ENCODE data around the gene PPP3CA.
"Not testable (repeated sequence)": the region's sequence is repeated elsewhere in the genome, so short reads cannot be mapped to it uniquely, and the experiment has no call there.

PPP3CA gene

DNA sequence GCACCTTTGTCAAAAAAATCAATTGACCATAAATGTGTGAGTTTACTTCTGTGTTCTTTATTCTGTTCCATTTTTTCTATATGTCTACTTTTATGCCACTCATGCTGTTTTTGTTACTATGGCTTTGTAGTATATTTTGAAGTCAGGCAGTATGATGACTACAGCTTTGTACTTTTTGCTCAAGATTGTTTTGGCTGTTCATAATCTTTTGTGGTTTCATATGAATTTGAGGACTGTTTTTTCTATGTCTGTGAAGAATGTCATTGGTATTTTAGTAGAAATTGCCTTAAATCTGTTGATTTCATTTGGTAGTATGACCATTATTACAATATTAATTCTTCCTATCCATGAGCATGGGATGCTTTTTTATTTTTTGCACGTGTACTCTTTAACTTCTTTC, 346.8 kb downstream of the PPP3CA start:
- no peak overlapping the region for H3K4me3 ChIP-seq (ENCODE audit: low read depth, low read length)
- no peak for DNase-seq (ENCODE audit: low read depth)
- no peak for TF ChIP-seq MYC (IDR thresholded peaks at IDR 0.05; ENCODE audit: low read depth, low read length)
- TF ChIP-seq, protein P1, sequence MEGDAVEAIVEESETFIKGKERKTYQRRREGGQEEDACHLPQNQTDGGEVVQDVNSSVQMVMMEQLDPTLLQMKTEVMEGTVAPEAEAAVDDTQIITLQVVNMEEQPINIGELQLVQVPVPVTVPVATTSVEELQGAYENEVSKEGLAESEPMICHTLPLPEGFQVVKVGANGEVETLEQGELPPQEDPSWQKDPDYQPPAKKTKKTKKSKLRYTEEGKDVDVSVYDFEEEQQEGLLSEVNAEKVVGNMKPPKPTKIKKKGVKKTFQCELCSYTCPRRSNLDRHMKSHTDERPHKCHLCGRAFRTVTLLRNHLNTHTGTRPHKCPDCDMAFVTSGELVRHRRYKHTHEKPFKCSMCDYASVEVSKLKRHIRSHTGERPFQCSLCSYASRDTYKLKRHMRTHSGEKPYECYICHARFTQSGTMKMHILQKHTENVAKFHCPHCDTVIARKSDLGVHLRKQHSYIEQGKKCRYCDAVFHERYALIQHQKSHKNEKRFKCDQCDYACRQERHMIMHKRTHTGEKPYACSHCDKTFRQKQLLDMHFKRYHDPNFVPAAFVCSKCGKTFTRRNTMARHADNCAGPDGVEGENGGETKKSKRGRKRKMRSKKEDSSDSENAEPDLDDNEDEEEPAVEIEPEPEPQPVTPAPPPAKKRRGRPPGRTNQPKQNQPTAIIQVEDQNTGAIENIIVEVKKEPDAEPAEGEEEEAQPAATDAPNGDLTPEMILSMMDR (IDR thresholded peaks at IDR 0.05; ENCODE audit: low read depth, low read length): no peak
- no peak for TF ChIP-seq POLR2A (IDR thresholded peaks at IDR 0.05; ENCODE audit: extremely low read depth, insufficient read length)
- TF ChIP-seq, protein P2, sequence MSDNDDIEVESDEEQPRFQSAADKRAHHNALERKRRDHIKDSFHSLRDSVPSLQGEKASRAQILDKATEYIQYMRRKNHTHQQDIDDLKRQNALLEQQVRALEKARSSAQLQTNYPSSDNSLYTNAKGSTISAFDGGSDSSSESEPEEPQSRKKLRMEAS (IDR thresholded peaks at IDR 0.05; ENCODE audit: low read depth, low read length): no peak

DNA sequence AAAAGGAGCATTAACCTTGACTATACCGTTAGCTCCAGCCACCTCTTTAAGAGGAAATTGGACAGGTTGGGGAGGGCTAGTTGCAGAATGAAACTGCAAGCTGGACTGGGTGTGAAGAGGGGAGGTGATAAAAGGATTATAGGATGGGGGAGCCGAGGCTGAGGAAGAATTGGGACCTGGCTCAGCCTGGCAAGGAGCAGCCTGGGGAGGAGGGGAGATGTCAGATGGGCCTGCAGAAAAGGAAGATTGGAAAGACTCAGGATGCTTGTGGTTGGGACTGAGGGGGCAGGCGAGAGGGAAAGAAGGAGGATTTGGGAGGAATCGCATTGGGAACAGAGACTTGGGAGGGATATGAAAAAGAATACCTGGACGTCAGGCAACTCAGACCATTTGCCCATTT, 351.7 kb downstream of the PPP3CA start:
- no peak for DNase-seq (ENCODE audit: low read depth)

DNA sequence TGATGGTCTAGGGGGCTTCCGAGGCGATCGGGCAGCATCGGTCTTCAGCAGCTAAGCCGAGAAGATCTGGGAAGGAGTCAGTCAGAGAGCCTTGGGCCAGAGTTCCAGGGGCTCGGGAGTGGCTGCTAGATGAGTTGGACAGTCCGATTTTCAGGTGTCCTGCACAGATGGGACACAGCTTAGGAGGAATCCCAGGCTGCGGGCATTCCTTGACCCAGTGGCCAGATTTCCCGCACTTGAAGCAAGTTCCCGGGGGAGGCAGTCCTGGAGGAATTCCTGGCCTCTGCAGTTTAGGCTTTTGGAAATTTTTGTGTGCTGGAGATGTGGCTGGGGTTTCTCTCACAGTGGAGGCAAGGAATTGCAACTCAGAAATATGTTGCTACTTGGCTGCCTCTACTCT, 352.3 kb downstream of the PPP3CA start:
- H3K4me3 ChIP-seq (ENCODE audit: low read depth, low read length); DNase-seq (ENCODE audit: low read depth): not testable (repeated sequence)

More for the DNA sequence above, 351.7 kb downstream of the PPP3CA start:
- no peak overlapping the region for H3K4me3 ChIP-seq (ENCODE audit: low read depth, low read length)
- TF ChIP-seq POLR2A (IDR thresholded peaks at IDR 0.05; ENCODE audit: extremely low read depth, insufficient read length) (no peak), MYC (IDR thresholded peaks at IDR 0.05; ENCODE audit: low read depth, low read length) (no peak)
- TF ChIP-seq, protein P2 (IDR thresholded peaks at IDR 0.05; ENCODE audit: low read depth, low read length): no peak
- TF ChIP-seq, protein P1 (IDR thresholded peaks at IDR 0.05; ENCODE audit: low read depth, low read length): no peak

DNA sequence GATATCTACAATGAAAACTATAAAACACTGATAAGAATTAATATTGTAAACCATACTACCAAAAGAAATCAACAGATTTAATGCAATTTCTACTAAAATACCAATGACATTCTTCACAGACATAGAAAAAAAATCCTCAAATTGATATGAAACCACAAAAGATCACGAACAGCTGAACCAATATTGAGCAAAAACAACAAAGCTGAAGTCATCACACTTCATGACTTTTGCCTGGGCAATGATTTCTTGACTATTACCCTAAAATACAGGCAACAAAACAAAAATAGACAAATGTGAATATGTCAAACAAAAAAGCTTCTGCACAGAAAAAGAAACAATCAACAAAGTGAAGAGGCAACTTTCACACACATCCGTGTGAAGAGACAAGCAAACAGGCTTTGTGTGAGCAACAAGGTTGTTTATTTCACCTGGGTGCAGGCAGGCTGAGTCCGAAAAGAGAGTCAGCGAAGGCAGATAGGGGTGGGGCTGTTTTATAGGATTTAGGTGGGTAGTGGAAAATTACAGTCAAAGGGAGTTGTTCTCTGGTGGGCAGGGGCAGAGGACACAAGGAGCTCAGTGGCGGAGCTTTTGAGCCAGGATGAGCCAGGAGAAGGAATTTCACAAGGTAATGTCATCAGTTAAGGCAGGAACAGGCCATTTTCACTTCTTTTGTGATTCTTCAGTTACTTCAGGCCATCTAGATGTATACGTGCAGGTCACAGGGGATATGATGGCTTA, 355.8 kb downstream of the PPP3CA start:
- DNase-seq (ENCODE audit: low read depth); H3K4me3 ChIP-seq (ENCODE audit: low read depth, low read length): not testable (repeated sequence)

DNA sequence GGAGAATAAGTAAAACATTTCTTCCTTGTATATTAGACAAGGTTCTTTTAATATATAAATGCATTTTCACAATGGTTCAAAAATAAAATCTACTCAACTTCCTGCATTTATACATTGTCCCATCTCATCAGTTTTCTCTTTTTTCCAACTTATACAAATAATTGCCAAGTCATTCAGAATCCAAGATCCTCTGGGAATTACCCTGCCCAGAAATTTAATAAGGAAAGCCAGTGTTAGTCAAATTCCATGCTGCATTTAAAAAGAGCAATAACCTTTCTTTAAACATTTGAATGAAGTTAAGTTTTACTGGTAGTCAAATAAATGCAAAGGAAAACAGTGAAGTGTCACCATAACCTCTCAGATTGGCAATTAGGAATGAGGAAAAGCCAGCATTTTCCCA, 357.9 kb downstream of the PPP3CA start:
- H3K4me3 ChIP-seq (ENCODE audit: low read depth, low read length): no peak overlapping the region
- no peak for TF ChIP-seq MYC (IDR thresholded peaks at IDR 0.05; ENCODE audit: low read depth, low read length)
- no peak for TF ChIP-seq POLR2A (IDR thresholded peaks at IDR 0.05; ENCODE audit: extremely low read depth, insufficient read length)
- TF ChIP-seq, protein P2 (IDR thresholded peaks at IDR 0.05; ENCODE audit: low read depth, low read length): no peak
- TF ChIP-seq, protein P1 (IDR thresholded peaks at IDR 0.05; ENCODE audit: low read depth, low read length): no peak
- no peak for DNase-seq (ENCODE audit: low read depth)

DNA sequence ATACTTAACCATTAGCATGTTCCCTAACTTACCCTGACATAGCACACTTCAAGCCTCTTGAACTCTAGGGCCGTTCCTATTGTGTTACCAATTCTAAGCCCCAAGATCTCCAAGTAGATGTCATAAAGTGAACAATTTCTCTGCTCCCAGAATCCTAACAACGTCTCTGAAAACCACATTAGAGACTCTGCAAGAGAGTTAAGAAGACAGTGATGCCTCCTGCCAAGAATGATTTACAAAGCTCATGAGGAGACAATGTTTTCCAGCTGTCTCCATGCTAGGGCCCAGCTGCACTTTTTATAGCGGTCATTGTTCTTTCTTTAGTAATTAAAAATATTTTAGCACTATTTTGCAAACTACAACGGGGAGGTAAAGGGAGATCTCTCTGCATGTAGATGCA, 358.4 kb downstream of the PPP3CA start:
- TF ChIP-seq, protein P1 (IDR thresholded peaks at IDR 0.05; ENCODE audit: low read depth, low read length): no peak
- TF ChIP-seq POLR2A (IDR thresholded peaks at IDR 0.05; ENCODE audit: extremely low read depth, insufficient read length) (no peak), MYC (IDR thresholded peaks at IDR 0.05; ENCODE audit: low read depth, low read length) (no peak)
- TF ChIP-seq, protein P2 (IDR thresholded peaks at IDR 0.05; ENCODE audit: low read depth, low read length): no peak
- H3K4me3 ChIP-seq (ENCODE audit: low read depth, low read length): no peak overlapping the region
- no peak for DNase-seq (ENCODE audit: low read depth)

DNA sequence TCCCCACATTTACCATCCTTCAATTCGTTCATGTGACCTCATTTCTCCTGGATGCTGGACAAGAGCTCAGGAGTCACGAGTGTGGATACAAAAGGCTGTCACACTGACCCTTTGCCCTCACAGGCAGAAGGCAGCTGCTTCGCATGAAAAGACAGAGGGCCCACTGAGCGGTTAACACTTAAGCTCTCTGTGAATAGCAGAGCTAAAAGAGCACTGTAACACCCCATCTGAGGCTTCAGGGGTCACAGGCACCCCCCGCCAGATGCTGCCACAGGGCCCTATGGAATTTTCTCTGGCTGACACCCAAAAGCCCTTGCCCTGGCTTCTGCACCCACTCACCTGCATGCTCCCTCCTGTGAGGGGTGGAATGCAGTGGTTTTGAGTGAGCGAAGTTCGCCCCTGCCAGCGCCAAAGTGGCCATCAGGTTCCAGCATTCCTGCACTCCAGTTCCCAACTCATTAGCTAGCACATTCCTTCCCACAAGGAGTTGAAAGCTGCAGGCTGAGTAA, 360.9 kb downstream of the PPP3CA start:
- no peak for DNase-seq (ENCODE audit: low read depth)
- TF ChIP-seq, protein P1 (IDR thresholded peaks at IDR 0.05; ENCODE audit: low read depth, low read length): no peak
- TF ChIP-seq POLR2A (IDR thresholded peaks at IDR 0.05; ENCODE audit: extremely low read depth, insufficient read length) (no peak), MYC (IDR thresholded peaks at IDR 0.05; ENCODE audit: low read depth, low read length) (no peak)
- TF ChIP-seq, protein P2 (IDR thresholded peaks at IDR 0.05; ENCODE audit: low read depth, low read length): no peak
- H3K4me3 ChIP-seq (ENCODE audit: low read depth, low read length): no peak overlapping the region

Measured in NB4 (cell line).